ENCODE measurements around the gene ROR1. TPM values are rescaled to one million over a fixed set of nuclear protein-coding genes. Genes with fewer than 3 reads are reported as not detected.

Gene ROR1
- total and polyA plus RNA-seq, 8 donors: 1.4 to 37.3 (median 14.6) TPM

GRCh38 chr1:63937461-63938022, 163.7 kb downstream of the ROR1 start:
- no peaks in the 10 kb centered on the region for H3K9me3 ChIP-seq
- H3K4me3 ChIP-seq: no peak overlapping the region
- TF ChIP-seq CTCF (IDR thresholded peaks at IDR 0.05) (no peak), POLR2AphosphoS5 (IDR thresholded peaks at IDR 0.05) (no peak), POLR2A (IDR thresholded peaks at IDR 0.05) (no peak), EP300 (IDR thresholded peaks at IDR 0.05) (no peak)
- no peaks in the 10 kb centered on the region for H3K36me3 ChIP-seq
- peak overlapping the region in 1 of 5 donors; percentile 57 for H3K27ac ChIP-seq
- no peaks in the 10 kb centered on the region for H3K27me3 ChIP-seq
- peaks cover 0 to 17% (median 12%) of the 10 kb centered on the region in 4 donors for H3K4me1 ChIP-seq
- no peak for DNase-seq
- WGBS, 5 donors: 38 to 62% (median 48%) methylated on average over 3 of the region's 3 CpGs
- intact Hi-C loops (cut with DNase I; ENCODE audit: low total_unique reads): no loop called here

DNA sequence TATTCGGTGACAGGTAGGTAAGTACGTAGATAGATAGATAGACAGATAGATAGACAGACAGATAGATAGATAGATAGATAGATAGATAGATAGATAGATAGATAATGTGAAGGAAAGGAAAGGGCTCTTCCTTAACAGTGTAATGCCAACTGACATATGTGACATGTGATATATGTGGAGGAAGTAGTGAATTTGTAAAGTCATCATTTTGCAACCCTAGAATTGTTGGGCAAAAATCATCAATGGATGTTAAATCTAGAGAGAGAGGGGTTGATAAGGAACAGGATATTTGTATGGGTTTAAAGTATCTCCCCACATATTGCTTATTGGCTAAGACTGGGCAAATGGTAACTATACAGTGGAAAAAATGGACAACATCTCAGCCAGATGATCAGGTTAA, 166.6 kb downstream of the ROR1 start:
- H3K27me3 ChIP-seq: no peaks in the 10 kb centered on the region
- intact Hi-C loops (cut with DNase I; ENCODE audit: low total_unique reads): no loop called here
- WGBS, 5 donors: 89 to 96% (median 93%) methylated on average over 2 of the region's 2 CpGs
- H3K4me3 ChIP-seq: no peak overlapping the region
- H3K4me1 ChIP-seq: peaks cover 0 to 10% (median 6%) of the 10 kb centered on the region in 4 donors
- H3K9me3 ChIP-seq: no peaks in the 10 kb centered on the region
- TF ChIP-seq POLR2A (IDR thresholded peaks at IDR 0.05) (no peak), POLR2AphosphoS5 (IDR thresholded peaks at IDR 0.05) (no peak), CTCF (IDR thresholded peaks at IDR 0.05) (no peak), EP300 (IDR thresholded peaks at IDR 0.05) (no peak)
- no peak overlapping the region for H3K27ac ChIP-seq
- H3K36me3 ChIP-seq: no peaks in the 10 kb centered on the region
- DNase-seq: no peak

GRCh38 chr1:63943393-63943792, 169.6 kb downstream of the ROR1 start:
- whole genome bisulfite sequencing, 5 donors: 60 to 90% (median 73%) methylated on average over 3 of the region's 3 CpGs
- H3K4me3 ChIP-seq: no peak overlapping the region
- H3K36me3 ChIP-seq: no peaks in the 10 kb centered on the region
- H3K27ac ChIP-seq: no peak overlapping the region
- no peak for TF ChIP-seq POLR2AphosphoS5 (IDR thresholded peaks at IDR 0.05)
- TF ChIP-seq POLR2A (IDR thresholded peaks at IDR 0.05): no peak
- TF ChIP-seq EP300 (IDR thresholded peaks at IDR 0.05): no peak
- no peak for TF ChIP-seq CTCF (IDR thresholded peaks at IDR 0.05)
- peaks cover 5 to 20% (median 15%) of the 10 kb centered on the region in 4 donors for H3K4me1 ChIP-seq
- DNase-seq: no peak
- intact Hi-C loops (cut with DNase I; ENCODE audit: low total_unique reads): no loop called here
- no peaks in the 10 kb centered on the region for H3K9me3 ChIP-seq
- no peaks in the 10 kb centered on the region for H3K27me3 ChIP-seq

DNA sequence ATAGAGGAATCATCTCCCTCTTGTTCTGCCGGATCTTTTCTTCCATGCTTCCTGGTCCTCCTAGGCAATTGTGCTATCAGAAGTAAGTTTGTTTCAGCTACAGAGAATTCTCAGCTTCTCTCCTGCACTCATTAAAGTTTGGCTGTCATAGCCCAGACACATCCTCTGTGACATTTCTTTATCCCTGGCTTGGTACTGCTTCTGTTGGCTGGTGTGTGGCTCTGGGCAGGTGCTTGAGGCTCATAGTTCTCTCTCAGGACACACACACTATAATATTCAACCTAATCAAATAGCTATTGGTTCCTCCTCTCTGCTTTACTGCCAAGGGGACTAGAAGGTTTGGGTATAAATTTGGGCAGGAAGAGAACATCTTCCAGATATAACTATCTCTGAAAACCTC, 172.1 kb downstream of the ROR1 start:
- no peak for DNase-seq
- peaks cover 14 to 38% (median 21%) of the 10 kb centered on the region in 4 donors for H3K4me1 ChIP-seq
- H3K27ac ChIP-seq: no peak overlapping the region
- intact Hi-C loops (cut with DNase I; ENCODE audit: low total_unique reads): no loop called here
- WGBS, 5 donors: 64 to 100% (median 79%) methylated on average over 1 of the region's 1 CpG
- no peaks in the 10 kb centered on the region for H3K27me3 ChIP-seq
- no peaks in the 10 kb centered on the region for H3K9me3 ChIP-seq
- TF ChIP-seq POLR2AphosphoS5 (IDR thresholded peaks at IDR 0.05): no peak
- no peak for TF ChIP-seq CTCF (IDR thresholded peaks at IDR 0.05)
- TF ChIP-seq EP300 (IDR thresholded peaks at IDR 0.05): no peak
- no peak for TF ChIP-seq POLR2A (IDR thresholded peaks at IDR 0.05)
- H3K4me3 ChIP-seq: no peak overlapping the region
- no peaks in the 10 kb centered on the region for H3K36me3 ChIP-seq
